ENCODE results near the gene ISOC1.

The ISOC1 gene

DNA sequence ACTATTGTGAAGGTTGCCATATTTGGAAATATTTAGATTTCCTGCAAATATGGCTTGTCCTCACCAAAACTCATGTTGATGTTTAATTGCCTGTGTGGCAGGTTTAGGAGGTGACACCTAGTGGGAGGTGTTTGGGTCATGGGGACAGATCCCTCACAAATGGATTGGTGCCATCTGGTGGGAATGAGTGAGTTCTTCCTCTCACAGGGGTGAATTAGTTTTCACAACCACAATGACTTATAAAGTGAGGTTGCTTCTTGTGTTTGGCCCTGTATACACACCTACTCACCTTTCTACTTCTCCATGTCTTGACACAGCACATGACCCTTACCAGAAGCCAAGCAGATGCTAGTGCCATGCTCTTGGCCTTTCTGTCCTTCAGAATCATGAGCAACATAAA, 41.1 kb downstream of the ISOC1 start:
- Histone ChIP-seq H3K27ac (ENCODE audit: low read depth, low read length) (no peak overlapping the region), H3K4me1 (ENCODE audit: control insufficient read depth, low read length) (no peaks in the 10 kb centered on the region), H3K27me3 (ENCODE audit: control insufficient read depth, low read length) (no peaks in the 10 kb centered on the region), H3K4me2 (ENCODE audit: low read length) (no peak overlapping the region), H3K9me3 (ENCODE audit: control insufficient read depth, insufficient read depth, low read length) (no peaks in the 10 kb centered on the region), H3K36me3 (ENCODE audit: control insufficient read depth, low read length) (no peaks in the 10 kb centered on the region), H4K20me1 (ENCODE audit: control insufficient read depth, insufficient read depth, low read depth, low read length) (no peaks in the 10 kb centered on the region), H3F3A (ENCODE audit: control insufficient read depth, insufficient read depth) (no peaks in the 10 kb centered on the region), H3K4me3 (ENCODE audit: low read length) (no peak overlapping the region), H3K9me2 (replicated peaks; ENCODE audit: control insufficient read depth, low read length) (no peaks in the 10 kb centered on the region), H3K79me2 (ENCODE audit: control insufficient read depth, low read length) (no peaks in the 10 kb centered on the region)
- TF ChIP-seq, protein P1, sequence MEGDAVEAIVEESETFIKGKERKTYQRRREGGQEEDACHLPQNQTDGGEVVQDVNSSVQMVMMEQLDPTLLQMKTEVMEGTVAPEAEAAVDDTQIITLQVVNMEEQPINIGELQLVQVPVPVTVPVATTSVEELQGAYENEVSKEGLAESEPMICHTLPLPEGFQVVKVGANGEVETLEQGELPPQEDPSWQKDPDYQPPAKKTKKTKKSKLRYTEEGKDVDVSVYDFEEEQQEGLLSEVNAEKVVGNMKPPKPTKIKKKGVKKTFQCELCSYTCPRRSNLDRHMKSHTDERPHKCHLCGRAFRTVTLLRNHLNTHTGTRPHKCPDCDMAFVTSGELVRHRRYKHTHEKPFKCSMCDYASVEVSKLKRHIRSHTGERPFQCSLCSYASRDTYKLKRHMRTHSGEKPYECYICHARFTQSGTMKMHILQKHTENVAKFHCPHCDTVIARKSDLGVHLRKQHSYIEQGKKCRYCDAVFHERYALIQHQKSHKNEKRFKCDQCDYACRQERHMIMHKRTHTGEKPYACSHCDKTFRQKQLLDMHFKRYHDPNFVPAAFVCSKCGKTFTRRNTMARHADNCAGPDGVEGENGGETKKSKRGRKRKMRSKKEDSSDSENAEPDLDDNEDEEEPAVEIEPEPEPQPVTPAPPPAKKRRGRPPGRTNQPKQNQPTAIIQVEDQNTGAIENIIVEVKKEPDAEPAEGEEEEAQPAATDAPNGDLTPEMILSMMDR (IDR thresholded peaks at IDR 0.05; ENCODE audit: low read depth, low read length, poor library complexity, severe bottlenecking): peak; percentile 13
- no peak for TF ChIP-seq EZH2phosphoT487 (IDR thresholded peaks at IDR 0.05; ENCODE audit: borderline replicate concordance, low read length)

DNA sequence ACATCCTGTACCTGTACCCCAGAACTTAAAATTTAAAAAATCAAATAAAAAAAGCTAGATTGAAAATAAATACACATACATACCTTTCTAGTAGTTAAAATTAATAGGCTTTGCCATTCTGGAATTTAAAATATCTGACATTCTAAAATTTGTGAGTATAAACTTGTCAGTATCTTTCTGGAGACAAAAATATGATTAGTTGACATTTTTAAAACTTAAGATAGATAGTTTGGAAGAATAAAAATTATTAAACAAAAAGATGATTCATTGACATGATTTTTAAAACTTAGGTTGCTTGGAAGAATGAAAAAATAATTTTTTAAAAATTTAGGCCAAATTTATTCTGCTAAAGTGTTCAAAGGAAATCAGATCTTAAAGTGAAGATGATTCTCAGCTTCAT, 43.1 kb downstream of the ISOC1 start:
- no peak for TF ChIP-seq EZH2phosphoT487 (IDR thresholded peaks at IDR 0.05; ENCODE audit: borderline replicate concordance, low read length)
- TF ChIP-seq, protein P1 (IDR thresholded peaks at IDR 0.05; ENCODE audit: low read depth, low read length, poor library complexity, severe bottlenecking): no peak

DNA sequence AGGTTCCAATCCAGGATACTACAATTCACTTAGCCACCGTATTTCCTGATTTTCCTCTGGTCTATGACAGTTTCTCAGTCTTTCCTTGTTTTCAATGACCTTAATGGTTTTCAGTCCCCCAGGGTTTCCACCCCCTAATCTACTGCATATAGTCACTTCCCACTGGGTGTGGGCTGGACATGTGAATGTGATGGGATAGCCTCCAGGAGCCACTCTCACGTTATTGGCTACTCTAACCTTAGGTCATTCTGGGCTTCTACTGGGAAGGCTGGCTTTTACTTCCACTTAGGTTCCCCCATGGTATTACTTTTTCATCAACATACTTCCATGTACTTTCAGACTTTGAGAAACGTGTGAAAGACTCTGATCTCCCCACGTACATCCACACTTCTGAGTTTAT, 46.5 kb downstream of the ISOC1 start:
- Histone ChIP-seq H3K9me3 (ENCODE audit: control insufficient read depth, insufficient read depth, low read length) (no peaks in the 10 kb centered on the region), H3F3A (ENCODE audit: control insufficient read depth, insufficient read depth) (no peaks in the 10 kb centered on the region), H3K36me3 (ENCODE audit: control insufficient read depth, low read length) (no peaks in the 10 kb centered on the region), H3K4me1 (ENCODE audit: control insufficient read depth, low read length) (no peaks in the 10 kb centered on the region), H3K27ac (ENCODE audit: low read depth, low read length) (no peak overlapping the region), H3K9me2 (replicated peaks; ENCODE audit: control insufficient read depth, low read length) (no peaks in the 10 kb centered on the region; the same call in 1 of the 2 replicates), H4K20me1 (ENCODE audit: control insufficient read depth, insufficient read depth, low read depth, low read length) (no peaks in the 10 kb centered on the region), H3K4me3 (ENCODE audit: low read length) (no peak overlapping the region), H3K79me2 (ENCODE audit: control insufficient read depth, low read length) (no peaks in the 10 kb centered on the region), H3K4me2 (ENCODE audit: low read length) (no peak overlapping the region), H3K27me3 (ENCODE audit: control insufficient read depth, low read length) (no peaks in the 10 kb centered on the region)
- TF ChIP-seq, protein P1 (IDR thresholded peaks at IDR 0.05; ENCODE audit: low read depth, low read length, poor library complexity, severe bottlenecking): no peak
- TF ChIP-seq EZH2phosphoT487 (IDR thresholded peaks at IDR 0.05; ENCODE audit: borderline replicate concordance, low read length): no peak

More for the DNA sequence above, 43.1 kb downstream of the ISOC1 start:
- Histone ChIP-seq H3K36me3 (ENCODE audit: control insufficient read depth, low read length) (no peaks in the 10 kb centered on the region), H3K27ac (ENCODE audit: low read depth, low read length) (no peak overlapping the region), H3K79me2 (ENCODE audit: control insufficient read depth, low read length) (no peaks in the 10 kb centered on the region), H3K27me3 (ENCODE audit: control insufficient read depth, low read length) (no peaks in the 10 kb centered on the region), H3K9me2 (replicated peaks; ENCODE audit: control insufficient read depth, low read length) (no peaks in the 10 kb centered on the region), H3K4me1 (ENCODE audit: control insufficient read depth, low read length) (no peaks in the 10 kb centered on the region), H3K4me3 (ENCODE audit: low read length) (no peak overlapping the region), H3F3A (ENCODE audit: control insufficient read depth, insufficient read depth) (no peaks in the 10 kb centered on the region), H3K9me3 (ENCODE audit: control insufficient read depth, insufficient read depth, low read length) (no peaks in the 10 kb centered on the region), H4K20me1 (ENCODE audit: control insufficient read depth, insufficient read depth, low read depth, low read length) (no peaks in the 10 kb centered on the region), H3K4me2 (ENCODE audit: low read length) (no peak overlapping the region)

All from DOHH2 (cell line).